B cell (primary cell): ENCODE measurements around the gene SLC25A34.

Experiments
- CTCF ChIP-seq: fragments of 200-600 bp; IDR thresholded peaks from one replicate; pipeline ENCODE4 v1.8.0; 2022; ENCODE audit warnings: antibody characterized with exemption, mild to moderate bottlenecking
- EZH2 ChIP-seq: IDR thresholded peaks from 2 replicates; pipeline ENCODE4 v1.6.1; 2012; ENCODE audit warnings: borderline replicate concordance, low read depth, mild to moderate bottlenecking, moderate library complexity, low read length; ENCODE audit not compliant: insufficient read depth, poor library complexity, severe bottlenecking

GRCh38 chr1:15756143-15757015 is 20.3 kb downstream of the SLC25A34 start:
- TF ChIP-seq CTCF (no peak), EZH2 (no peak)
